Activated CD4-positive, alpha-beta memory T cell treated with anti-CD3 and anti-CD28 coated beads, Interleukin-2, amount 10 ng/mL, durations not matched to agents 7 days and 5 days (primary cell): ENCODE data around the gene PPP2R5A. TPM values are rescaled to one million over a fixed set of nuclear protein-coding genes. Genes with fewer than 3 reads are reported as not detected.
"Not testable (repeated sequence)": the region's sequence is repeated elsewhere in the genome, so short reads cannot be mapped to it uniquely, and the experiment has no call there.

ENCODE experiments used
- CTCF ChIA-PET: fragments of 350-600 bp; sonication (Branson Sonifier 250); formaldehyde crosslinking; loops from one replicate; lab custom pipeline; 2021; ENCODE audit warnings: antibody characterized with exemption, inconsistent platforms; lab: Charles Lee
- POLR2A ChIA-PET: fragments of 350-600 bp; sonication (Branson Sonifier 250); formaldehyde crosslinking; loops from one replicate; lab custom pipeline; 2021; ENCODE audit warnings: antibody characterized with exemption; lab: Charles Lee
- DNase-seq: peaks from one replicate; pipeline ENCODE4 v3.0.0-alpha.2; 2020
- H3K27ac Mint-ChIP-seq: one replicate; pipeline ENCODE4 v1.8.0; 2021; ENCODE audit warnings: mild to moderate bottlenecking, mixed read lengths
- H3K27me3 Mint-ChIP-seq: one replicate; pipeline ENCODE4 v1.8.0; 2021; ENCODE audit warnings: mixed read lengths
- H3K36me3 Mint-ChIP-seq: one replicate; pipeline ENCODE4 v1.8.0; 2021; ENCODE audit warnings: low read depth, mixed read lengths
- H3K4me1 Mint-ChIP-seq: one replicate; pipeline ENCODE4 v1.8.0; 2021; ENCODE audit warnings: mixed read lengths
- H3K4me3 Mint-ChIP-seq: one replicate; pipeline ENCODE4 v1.8.0; 2021; ENCODE audit warnings: mild to moderate bottlenecking, mixed read lengths
- H3K9me3 Mint-ChIP-seq: one replicate; pipeline ENCODE4 v1.8.0; 2021; ENCODE audit warnings: mixed read lengths
- total RNA-seq, 2 experiments: library from RNA; stranded (reverse); gene quantifications; one replicate each; pipeline ENCODE4 v1.2.3, GENCODE V29; 2021

Gene PPP2R5A
- total RNA-seq, 2 experiments from 2014 or later, result 65.9 to 67.0 TPM

GRCh38 chr1:212368073-212368484 lies 82.9 kb downstream of the PPP2R5A start:
- H3K9me3 Mint-ChIP-seq, result no peaks in the 10 kb centered on the region
- H3K27me3 Mint-ChIP-seq, result no peaks in the 10 kb centered on the region
- no peak overlapping the region for H3K27ac Mint-ChIP-seq
- H3K36me3 Mint-ChIP-seq, result peaks cover 59% of the 10 kb centered on the region
- H3K4me1 Mint-ChIP-seq, result peaks cover 2% of the 10 kb centered on the region
- ChIA-PET POLR2A (interaction anchor here (0.9 to 1.3 kb wide), 2 partner anchors 297 to 332 kb away, joined by 3 to 4 read pairs; partner anchors contain the start of genes DTL and INTS7), CTCF (interaction anchor here (0.6 to 5.0 kb wide), 23 partner anchors 8 to 692 kb away, joined by 3 to 70 read pairs (median 4); partner anchors contain the start of genes DTL and INTS7)
- no peak overlapping the region for H3K4me3 Mint-ChIP-seq
- DNase-seq, result peak; percentile 65

GRCh38 chr1:212375986-212376385 lies 90.8 kb downstream of the PPP2R5A start:
- ChIA-PET CTCF (interaction anchor here (1.2 to 4.2 kb wide), 4 partner anchors 8 to 695 kb away, joined by 3 to 15 read pairs (median 6); no protein-coding TSS in a partner anchor), POLR2A (no interaction called here)
- H3K9me3 Mint-ChIP-seq, result no peaks in the 10 kb centered on the region
- no peak overlapping the region for H3K4me3 Mint-ChIP-seq
- no peak overlapping the region for H3K27ac Mint-ChIP-seq
- no peaks in the 10 kb centered on the region for H3K4me1 Mint-ChIP-seq
- H3K27me3 Mint-ChIP-seq, result no peaks in the 10 kb centered on the region
- H3K36me3 Mint-ChIP-seq, result peaks cover 75% of the 10 kb centered on the region
- no peak for DNase-seq

GRCh38 chr1:212377644-212378043 lies 92.4 kb downstream of the PPP2R5A start:
- Mint-ChIP-seq H3K9me3 (no peaks in the 10 kb centered on the region), H3K4me1 (no peaks in the 10 kb centered on the region), H3K27ac (no peak overlapping the region), H3K36me3 (peaks cover 62% of the 10 kb centered on the region), H3K4me3 (no peak overlapping the region), H3K27me3 (no peaks in the 10 kb centered on the region)
- POLR2A ChIA-PET, result interaction anchor here (1.0 kb wide), 1 partner anchor 189 kb away, joined by 4 read pairs; no protein-coding TSS in a partner anchor
- CTCF ChIA-PET, result interaction anchor here (0.5 to 1.9 kb wide), 6 partner anchors 9 to 391 kb away, joined by 3 to 6 read pairs (median 3); partner anchors contain the start of genes DTL and INTS7
- no peak for DNase-seq

- H3K27ac Mint-ChIP-seq, result no peak overlapping the region
- ChIA-PET CTCF (no interaction called here), POLR2A (no interaction called here)
- no peaks in the 10 kb centered on the region for H3K4me1 Mint-ChIP-seq
- DNase-seq, result no peak
- H3K9me3 Mint-ChIP-seq, result no peaks in the 10 kb centered on the region
- H3K4me3 Mint-ChIP-seq, result no peak overlapping the region
- H3K27me3 Mint-ChIP-seq, result no peaks in the 10 kb centered on the region
- H3K36me3 Mint-ChIP-seq, result peaks cover 56% of the 10 kb centered on the region
These were observed 94.2 kb downstream of the PPP2R5A start for GRCh38 chr1:212379366-212379765.

GRCh38 chr1:212381397-212382035 lies 96.3 kb downstream of the PPP2R5A start:
- DNase-seq, result no peak
- Mint-ChIP-seq H3K9me3 (no peaks in the 10 kb centered on the region), H3K4me1 (no peaks in the 10 kb centered on the region), H3K36me3 (peaks cover 64% of the 10 kb centered on the region), H3K27me3 (no peaks in the 10 kb centered on the region), H3K27ac (no peak overlapping the region), H3K4me3 (no peak overlapping the region)
- POLR2A ChIA-PET, result no interaction called here
- CTCF ChIA-PET, result interaction anchor here (4.2 kb wide), 1 partner anchor 74 kb away, joined by 15 read pairs; no protein-coding TSS in a partner anchor

GRCh38 chr1:212386029-212386428 lies 100.8 kb downstream of the PPP2R5A start:
- Mint-ChIP-seq H3K36me3 (peaks cover 64% of the 10 kb centered on the region), H3K9me3 (peaks cover 3% of the 10 kb centered on the region), H3K27me3 (no peaks in the 10 kb centered on the region), H3K4me1 (no peaks in the 10 kb centered on the region), H3K27ac (no peak overlapping the region), H3K4me3 (no peak overlapping the region)
- CTCF ChIA-PET, result interaction anchor here (0.7 kb wide), 1 partner anchor 70 kb away, joined by 3 read pairs; no protein-coding TSS in a partner anchor
- POLR2A ChIA-PET, result no interaction called here
- DNase-seq, result no peak

GRCh38 chr1:212388985-212389716 lies 103.9 kb downstream of the PPP2R5A start:
- Mint-ChIP-seq H3K36me3 (peaks cover 75% of the 10 kb centered on the region), H3K27me3 (no peaks in the 10 kb centered on the region), H3K4me3 (no peak overlapping the region), H3K4me1 (no peaks in the 10 kb centered on the region), H3K9me3 (peaks cover 12% of the 10 kb centered on the region), H3K27ac (no peak overlapping the region)
- ChIA-PET CTCF (no interaction called here), POLR2A (no interaction called here)
- no peak for DNase-seq

GRCh38 chr1:212395678-212396437 lies 110.6 kb downstream of the PPP2R5A start:
- DNase-seq, H3K27me3 Mint-ChIP-seq, H3K4me3 Mint-ChIP-seq, H3K4me1 Mint-ChIP-seq, H3K27ac Mint-ChIP-seq: not testable (repeated sequence)
- ChIA-PET CTCF (interaction anchor here (0.7 kb wide), 1 partner anchor 363 kb away, joined by 5 read pairs; no protein-coding TSS in a partner anchor), POLR2A (interaction anchor here (0.7 kb wide), 1 partner anchor 582 kb away, joined by 3 read pairs; no protein-coding TSS in a partner anchor)
- H3K9me3 Mint-ChIP-seq, result peaks cover 28% of the 10 kb centered on the region
- peaks cover 64% of the 10 kb centered on the region for H3K36me3 Mint-ChIP-seq

- no peak for DNase-seq
- H3K9me3 Mint-ChIP-seq, result peaks cover 25% of the 10 kb centered on the region
- no peaks in the 10 kb centered on the region for H3K27me3 Mint-ChIP-seq
- H3K27ac Mint-ChIP-seq, result no peak overlapping the region
- CTCF ChIA-PET, result interaction anchor here (0.7 to 2.9 kb wide), 3 partner anchors 60 to 364 kb away, joined by 3 to 15 read pairs (median 5); partner anchors contain the start of genes DTL and INTS7
- H3K4me1 Mint-ChIP-seq, result no peaks in the 10 kb centered on the region
- peaks cover 56% of the 10 kb centered on the region for H3K36me3 Mint-ChIP-seq
- POLR2A ChIA-PET, result interaction anchor here (0.7 kb wide), 1 partner anchor 581 kb away, joined by 3 read pairs; no protein-coding TSS in a partner anchor
- no peak overlapping the region for H3K4me3 Mint-ChIP-seq
These were observed 111.4 kb downstream of the PPP2R5A start for GRCh38 chr1:212396638-212397037.

GRCh38 chr1:212397171-212397570 lies 112.0 kb downstream of the PPP2R5A start:
- DNase-seq, result no peak
- Mint-ChIP-seq H3K27me3 (no peaks in the 10 kb centered on the region), H3K36me3 (peaks cover 56% of the 10 kb centered on the region), H3K4me3 (no peak overlapping the region), H3K4me1 (peaks cover under 1% of the 10 kb centered on the region), H3K27ac (no peak overlapping the region), H3K9me3 (peaks cover 25% of the 10 kb centered on the region)
- CTCF ChIA-PET, result interaction anchor here (1.0 to 2.9 kb wide), 2 partner anchors 60 to 362 kb away, joined by 3 to 15 read pairs; partner anchors contain the start of genes DTL and INTS7
- POLR2A ChIA-PET, result no interaction called here

- H3K4me1 Mint-ChIP-seq, result peaks cover 7% of the 10 kb centered on the region
- no peak for DNase-seq
- peaks cover 14% of the 10 kb centered on the region for H3K9me3 Mint-ChIP-seq
- CTCF ChIA-PET, result interaction anchor here (0.6 kb wide), 1 partner anchor 407 kb away, joined by 3 read pairs; no protein-coding TSS in a partner anchor
- H3K27me3 Mint-ChIP-seq, result no peaks in the 10 kb centered on the region
- peaks cover 60% of the 10 kb centered on the region for H3K36me3 Mint-ChIP-seq
- H3K27ac Mint-ChIP-seq, result no peak overlapping the region
- POLR2A ChIA-PET, result no interaction called here
- no peak overlapping the region for H3K4me3 Mint-ChIP-seq
These were observed 115.8 kb downstream of the PPP2R5A start for GRCh38 chr1:212401042-212401441.

GRCh38 chr1:212401838-212402582 lies 116.8 kb downstream of the PPP2R5A start:
- CTCF ChIA-PET, result no interaction called here

More at GRCh38 chr1:212401838-212402582, 116.8 kb downstream of the PPP2R5A start:
- Mint-ChIP-seq H3K4me1 (peaks cover 7% of the 10 kb centered on the region), H3K36me3 (peaks cover 55% of the 10 kb centered on the region), H3K4me3 (no peak overlapping the region), H3K27ac (no peak overlapping the region), H3K9me3 (peaks cover 7% of the 10 kb centered on the region), H3K27me3 (no peaks in the 10 kb centered on the region)
- no peak for DNase-seq
- POLR2A ChIA-PET, result no interaction called here
